Caco-2 (cell line): ENCODE data around the gene TMEM107. TPM values are rescaled to one million over a fixed set of nuclear protein-coding genes. Genes with fewer than 3 reads are reported as not detected.

ENCODE experiments used
- BruUV-seq: library from RNA; stranded (reverse); fragments of 400-500 nt; replicated peaks from 2 replicates; lab custom pipeline; 2021; lab: Mats Ljungman, UMichigan
- CTCF ChIA-PET: fragments of 300-600 bp; sonication (Branson Sonifier 250); formaldehyde crosslinking; loops from one replicate; lab custom pipeline; 2022; ENCODE audit warnings: antibody characterized with exemption; lab: Charles Lee
- POLR2A ChIA-PET: fragments of 300-600 bp; sonication (Branson Sonifier 250); formaldehyde crosslinking; loops from one replicate; lab custom pipeline; 2022; ENCODE audit warnings: antibody characterized with exemption; lab: Charles Lee
- DNase-seq, 2 experiments: peaks; one replicate each; pipeline versions ENCODE4 v3.0.0 to v3.0.0-alpha.2; 2020 to 2022
- H3K27me3 ChIP-seq: replicated peaks from 2 replicates; pipeline ENCODE4 v1.6.0; 2011; ENCODE audit warnings: low read length; ENCODE audit not compliant: control insufficient read depth, insufficient read depth
- H3K36me3 ChIP-seq: 2 replicates; pipeline ENCODE4 v1.5.1; 2011; ENCODE audit warnings: low read length; ENCODE audit not compliant: control insufficient read depth, insufficient read depth
- H3K4me1 ChIP-seq: fragments of 250-450 bp; sonication (Bioruptor Pico); 2 replicates; pipeline ENCODE4 v1.5.1; 2020; ENCODE audit warnings: mild to moderate bottlenecking
- H3K4me3 ChIP-seq: 2 replicates; pipeline ENCODE4 v1.5.1; 2011; ENCODE audit warnings: low read depth, mild to moderate bottlenecking, control low read depth, low read length
- H3K9me3 ChIP-seq: fragments of 250-450 bp; sonication (Bioruptor Pico); 2 replicates; pipeline ENCODE4 v1.5.1; 2020; ENCODE audit warnings: mild to moderate bottlenecking, moderate library complexity
- H3K27ac Mint-ChIP-seq: one replicate; pipeline ENCODE4 v1.8.0; 2022; ENCODE audit warnings: mixed read lengths; ENCODE audit not compliant: unreplicated experiment
- H3K27me3 Mint-ChIP-seq: one replicate; pipeline ENCODE4 v1.8.0; 2022; ENCODE audit warnings: mixed read lengths; ENCODE audit not compliant: insufficient read depth, unreplicated experiment
- H3K36me3 Mint-ChIP-seq: one replicate; pipeline ENCODE4 v1.8.0; 2022; ENCODE audit warnings: mild to moderate bottlenecking, mixed read lengths; ENCODE audit not compliant: insufficient read depth, unreplicated experiment
- H3K4me1 Mint-ChIP-seq: one replicate; pipeline ENCODE4 v1.8.0; 2022; ENCODE audit warnings: low read depth, mixed read lengths; ENCODE audit not compliant: unreplicated experiment
- H3K4me3 Mint-ChIP-seq: one replicate; pipeline ENCODE4 v1.8.0; 2022; ENCODE audit warnings: mild to moderate bottlenecking, moderate library complexity, mixed read lengths; ENCODE audit not compliant: unreplicated experiment
- H3K9me3 Mint-ChIP-seq: one replicate; pipeline ENCODE4 v1.8.0; 2022; ENCODE audit warnings: mixed read lengths; ENCODE audit not compliant: unreplicated experiment
- intact Hi-C: fragments of 100-400 bp; cut with micrococcal nuclease; formaldehyde crosslinking; loops from one replicate; pipeline ENCODE4 v1.10.0; 2022; ENCODE audit not compliant: unreplicated experiment
- total RNA-seq: library from RNA; stranded (reverse); gene quantifications from 2 replicates; pipeline ENCODE4 v1.2.3, GENCODE V29; 2022
- TF ChIP-seq, protein P1 (sequence below), 2 experiments: fragments of 200-600 bp in 1 of 2; IDR thresholded peaks; 1 replicate in 1 of 2; 2 replicates in 1 of 2; pipeline versions ENCODE4 v1.5.1 to v1.8.0; 2011 to 2022; ENCODE audit warnings: antibody characterized with exemption in 1 of 2, control low read depth in 1 of 2, inconsistent platforms in 1 of 2, low read depth in 1 of 2, low read length in 1 of 2, mild to moderate bottlenecking in 1 of 2, moderate library complexity in 1 of 2; ENCODE audit not compliant: insufficient read depth in 1 of 2, severe bottlenecking in 1 of 2, unreplicated experiment in 1 of 2

TMEM107 gene
- total RNA-seq, 1 experiment from 2014 or later: 5.4 TPM

- POLR2A ChIA-PET: interaction anchor here (1.7 kb wide), 1 partner anchor 13 kb away, joined by 5 read pairs; no protein-coding TSS in a partner anchor
- peak overlapping the region; percentile 49 for H3K4me3 Mint-ChIP-seq
- CTCF ChIA-PET: no interaction called here
Measured at GRCh38 chr17:8160224-8160577, 16.0 kb downstream of the TMEM107 start.

GRCh38 chr17:8159459-8160223 is 16.5 kb downstream of the TMEM107 start:
- H3K4me1 ChIP-seq: peaks cover 19% of the 10 kb centered on the region
- H3K9me3 Mint-ChIP-seq: no peaks in the 10 kb centered on the region
- BruUV-seq: no TSS peak

More at GRCh38 chr17:8160224-8160577, 16.0 kb downstream of the TMEM107 start:
- H3K4me1 ChIP-seq: peaks cover 14% of the 10 kb centered on the region
- H3K27me3 ChIP-seq: no peaks in the 10 kb centered on the region
- Mint-ChIP-seq H3K36me3 (peaks cover 29% of the 10 kb centered on the region), H3K27me3 (no peaks in the 10 kb centered on the region), H3K27ac (no peak overlapping the region), H3K4me1 (peaks cover 5% of the 10 kb centered on the region), H3K9me3 (no peaks in the 10 kb centered on the region)
- no peak for DNase-seq
- H3K9me3 ChIP-seq: no peaks in the 10 kb centered on the region
- H3K4me3 ChIP-seq: no peak overlapping the region
- TF ChIP-seq, protein P1, sequence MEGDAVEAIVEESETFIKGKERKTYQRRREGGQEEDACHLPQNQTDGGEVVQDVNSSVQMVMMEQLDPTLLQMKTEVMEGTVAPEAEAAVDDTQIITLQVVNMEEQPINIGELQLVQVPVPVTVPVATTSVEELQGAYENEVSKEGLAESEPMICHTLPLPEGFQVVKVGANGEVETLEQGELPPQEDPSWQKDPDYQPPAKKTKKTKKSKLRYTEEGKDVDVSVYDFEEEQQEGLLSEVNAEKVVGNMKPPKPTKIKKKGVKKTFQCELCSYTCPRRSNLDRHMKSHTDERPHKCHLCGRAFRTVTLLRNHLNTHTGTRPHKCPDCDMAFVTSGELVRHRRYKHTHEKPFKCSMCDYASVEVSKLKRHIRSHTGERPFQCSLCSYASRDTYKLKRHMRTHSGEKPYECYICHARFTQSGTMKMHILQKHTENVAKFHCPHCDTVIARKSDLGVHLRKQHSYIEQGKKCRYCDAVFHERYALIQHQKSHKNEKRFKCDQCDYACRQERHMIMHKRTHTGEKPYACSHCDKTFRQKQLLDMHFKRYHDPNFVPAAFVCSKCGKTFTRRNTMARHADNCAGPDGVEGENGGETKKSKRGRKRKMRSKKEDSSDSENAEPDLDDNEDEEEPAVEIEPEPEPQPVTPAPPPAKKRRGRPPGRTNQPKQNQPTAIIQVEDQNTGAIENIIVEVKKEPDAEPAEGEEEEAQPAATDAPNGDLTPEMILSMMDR (IDR thresholded peaks at IDR 0.05; ENCODE audit: insufficient read depth in 1 of 2, low read depth in 1 of 2, low read length in 1 of 2, severe bottlenecking in 1 of 2, unreplicated experiment in 1 of 2): no peak
- BruUV-seq: no TSS peak
- intact Hi-C loops: no loop called here
- no peaks in the 10 kb centered on the region for H3K36me3 ChIP-seq

GRCh38 chr17:8159032-8159400 is 17.2 kb downstream of the TMEM107 start:
- BruUV-seq: no TSS peak
- peaks cover 32% of the 10 kb centered on the region for H3K36me3 Mint-ChIP-seq
- ChIA-PET CTCF (no interaction called here), POLR2A (interaction anchor here (1.0 kb wide), 1 partner anchor 14 kb away, joined by 3 read pairs; no protein-coding TSS in a partner anchor)
- no peak overlapping the region for H3K27ac Mint-ChIP-seq
- H3K36me3 ChIP-seq: no peaks in the 10 kb centered on the region
- no peak overlapping the region for H3K4me3 ChIP-seq
- no peak for DNase-seq
- H3K27me3 ChIP-seq: no peaks in the 10 kb centered on the region
- H3K4me1 Mint-ChIP-seq: peaks cover 16% of the 10 kb centered on the region
- H3K4me3 Mint-ChIP-seq: no peak overlapping the region
- peaks cover 21% of the 10 kb centered on the region for H3K4me1 ChIP-seq
- no peaks in the 10 kb centered on the region for H3K9me3 ChIP-seq
- TF ChIP-seq, protein P1 (IDR thresholded peaks at IDR 0.05; ENCODE audit: insufficient read depth in 1 of 2, low read depth in 1 of 2, low read length in 1 of 2, severe bottlenecking in 1 of 2, unreplicated experiment in 1 of 2): no peak
- H3K9me3 Mint-ChIP-seq: no peaks in the 10 kb centered on the region
- intact Hi-C loops: loop anchor here (2.0 kb wide), 1 partner anchor 34 kb away; the partner anchor contains the start of gene HES7
- no peaks in the 10 kb centered on the region for H3K27me3 Mint-ChIP-seq

More at GRCh38 chr17:8159459-8160223, 16.5 kb downstream of the TMEM107 start:
- peaks cover 10% of the 10 kb centered on the region for H3K4me1 Mint-ChIP-seq
- Histone ChIP-seq H3K27me3 (no peaks in the 10 kb centered on the region), H3K36me3 (no peaks in the 10 kb centered on the region), H3K4me3 (no peak overlapping the region), H3K9me3 (no peaks in the 10 kb centered on the region)
- no peaks in the 10 kb centered on the region for H3K27me3 Mint-ChIP-seq
- intact Hi-C loops: loop anchor here (2.0 kb wide), 1 partner anchor 35 kb away; the partner anchor contains the start of gene HES7
- no peak overlapping the region for H3K27ac Mint-ChIP-seq
- ChIA-PET POLR2A (interaction anchor here (1.7 kb wide), 1 partner anchor 13 kb away, joined by 5 read pairs; no protein-coding TSS in a partner anchor), CTCF (no interaction called here)
- peak overlapping the region; percentile 49 for H3K4me3 Mint-ChIP-seq
- TF ChIP-seq, protein P1 (IDR thresholded peaks at IDR 0.05; ENCODE audit: insufficient read depth in 1 of 2, low read depth in 1 of 2, low read length in 1 of 2, severe bottlenecking in 1 of 2, unreplicated experiment in 1 of 2): no peak
- H3K36me3 Mint-ChIP-seq: peaks cover 29% of the 10 kb centered on the region
- no peak for DNase-seq
